Stimulated activated CD4-positive, alpha-beta T cell treated with anti-CD3 and anti-CD28 coated beads, Interleukin-15, amount 100 ng/mL, for 1 hour (primary cell): ENCODE measurements around the gene PBXIP1.
A peak's percentile ranks its signal among the peaks of the same experiment; 100 is the strongest.
"Not testable (repeated sequence)": the region's sequence is repeated elsewhere in the genome, so short reads cannot be mapped to it uniquely, and the experiment has no call there.

Source experiments
- DNase-seq, 2 donors: peaks; one replicate each; pipeline ENCODE4 v3.0.0-alpha.2; 2020; ENCODE audit warnings: low read depth in 1 of 2, low spot score in 1 of 2

PBXIP1 gene

DNA sequence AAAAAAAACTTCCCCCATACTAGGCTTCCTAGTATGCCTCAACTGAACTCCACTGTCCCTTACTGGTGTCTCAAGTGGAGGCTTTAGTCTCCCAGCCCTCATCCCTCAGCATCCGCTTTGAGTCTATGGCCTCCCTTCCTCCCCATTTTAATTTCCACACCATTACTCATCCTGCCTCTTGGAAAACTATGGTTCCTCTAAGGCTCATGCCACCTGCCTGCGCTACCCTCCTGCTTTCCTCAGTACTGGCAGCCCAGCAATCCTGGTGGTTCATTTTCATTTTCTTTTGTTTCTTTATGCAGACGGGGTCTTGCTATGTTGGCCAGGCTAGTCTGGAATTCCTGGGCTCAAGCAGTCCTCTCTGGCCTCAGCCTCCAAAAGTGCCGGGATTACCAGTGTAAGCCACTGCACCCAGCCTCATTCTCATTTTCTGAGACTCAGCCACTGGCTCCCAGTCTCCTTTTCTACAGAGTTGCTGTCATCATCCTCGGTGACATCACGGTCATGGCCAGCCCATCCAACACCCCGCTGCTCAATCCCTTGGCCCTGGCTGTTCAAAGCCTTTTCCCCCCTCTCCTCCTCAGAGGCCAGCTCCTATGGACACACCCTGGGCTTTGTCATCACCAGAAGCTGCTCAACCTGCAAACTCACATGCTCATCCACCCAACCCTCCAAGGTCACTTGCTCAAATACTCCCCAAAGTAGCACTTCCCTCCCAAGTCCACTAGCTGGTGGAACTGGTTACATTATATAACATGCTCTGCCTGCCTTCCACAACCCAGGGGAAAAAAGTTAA lies 17.1 kb downstream of the PBXIP1 start:
- DNase-seq, result no peak

DNA sequence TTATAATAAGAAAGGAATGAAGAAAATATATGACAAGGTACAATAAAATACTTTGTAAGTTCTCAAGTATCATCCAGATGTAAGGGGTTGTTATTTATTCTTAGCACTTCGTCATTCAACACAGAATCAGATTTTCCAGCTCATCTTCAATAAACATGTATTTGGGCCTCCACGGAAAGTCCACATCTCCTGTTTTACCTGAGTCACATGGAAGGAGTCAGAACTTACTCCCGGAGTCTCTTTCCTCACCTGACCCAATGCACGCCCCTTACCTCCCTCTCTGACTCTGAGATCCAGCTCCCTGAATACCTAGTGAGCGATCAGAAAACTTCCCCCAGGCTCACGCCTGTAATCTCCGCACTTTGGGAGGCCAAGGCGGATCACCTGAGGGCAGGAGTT lies 17.9 kb downstream of the PBXIP1 start:
- DNase-seq, result no peak

DNA sequence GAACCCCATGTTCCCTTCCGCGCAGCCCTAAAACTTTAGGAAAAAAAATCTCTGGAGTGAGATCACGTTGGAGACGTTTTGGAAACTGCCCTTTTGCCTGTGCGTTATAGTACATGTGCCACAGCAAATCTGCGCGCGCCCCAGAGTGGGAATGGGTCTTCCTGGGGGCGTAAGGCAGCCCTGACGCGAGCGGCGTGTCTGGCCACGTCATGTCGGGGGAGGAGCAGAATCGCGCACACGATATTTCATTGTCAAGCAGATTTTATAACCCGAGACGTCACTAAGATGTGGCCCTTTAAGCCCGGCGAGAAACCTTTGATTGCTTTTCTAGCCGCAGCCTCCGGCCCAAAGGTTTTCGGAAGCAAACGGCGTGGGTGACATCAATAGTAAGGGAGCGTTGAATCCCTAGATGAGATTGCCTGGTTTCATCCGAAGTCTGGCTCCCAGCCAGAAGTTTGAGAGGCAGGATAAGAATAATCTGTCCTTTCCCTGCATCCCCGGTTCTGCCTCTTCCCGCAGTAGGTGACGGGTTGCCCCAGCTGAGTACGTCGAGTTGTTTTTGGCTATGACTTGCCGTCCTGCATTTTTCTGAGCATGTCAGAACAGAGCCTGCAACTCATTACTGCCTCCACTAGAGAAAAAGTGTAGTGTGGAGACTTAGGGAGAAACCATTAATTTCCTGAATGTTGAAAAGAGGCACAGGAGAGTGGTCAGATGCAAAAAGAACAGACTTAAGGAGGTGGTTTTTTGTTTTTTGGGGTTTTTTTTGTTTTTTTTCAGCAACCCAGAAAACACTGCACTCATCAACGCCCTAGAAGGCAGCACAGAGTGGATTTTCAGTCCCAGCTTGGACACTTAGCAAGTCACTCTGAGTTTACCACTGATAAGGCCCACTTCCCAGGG lies 18.6 kb downstream of the PBXIP1 start:
- peak; percentile 30 to 76 for DNase-seq

DNA sequence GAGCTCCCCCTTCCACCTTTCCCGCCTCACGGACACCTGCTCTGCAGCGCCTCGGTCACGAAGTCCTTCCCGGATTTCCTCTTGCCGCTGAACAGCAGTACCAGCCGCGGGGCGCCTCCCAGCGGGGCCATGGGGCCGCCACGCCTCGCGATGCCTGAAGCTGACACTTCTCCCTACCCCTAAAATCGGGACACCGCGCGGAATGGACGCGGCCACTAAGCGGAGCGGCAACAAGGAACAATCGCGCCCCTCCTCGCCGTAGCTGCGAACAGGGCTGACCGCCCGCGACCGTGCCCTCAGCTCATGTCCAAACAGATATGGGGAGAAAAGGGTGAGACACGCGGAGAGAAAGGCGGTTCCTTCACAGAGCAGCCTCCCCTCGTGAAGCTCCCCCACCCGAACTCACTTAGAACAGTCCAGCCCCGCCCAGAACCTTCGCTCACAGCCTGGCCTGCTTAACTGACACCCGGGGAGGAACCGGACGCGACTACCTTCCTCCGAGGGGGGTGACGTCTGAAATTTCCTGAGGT lies 19.3 kb downstream of the PBXIP1 start, which contains the start of gene PMVK:
TSS of gene PMVK (minus strand) at position 165 of the 530 bp plus-strand sequence. CDS start at position 131, 34 bp downstream.
- DNase-seq, result peak; percentile 84 to 86

DNA sequence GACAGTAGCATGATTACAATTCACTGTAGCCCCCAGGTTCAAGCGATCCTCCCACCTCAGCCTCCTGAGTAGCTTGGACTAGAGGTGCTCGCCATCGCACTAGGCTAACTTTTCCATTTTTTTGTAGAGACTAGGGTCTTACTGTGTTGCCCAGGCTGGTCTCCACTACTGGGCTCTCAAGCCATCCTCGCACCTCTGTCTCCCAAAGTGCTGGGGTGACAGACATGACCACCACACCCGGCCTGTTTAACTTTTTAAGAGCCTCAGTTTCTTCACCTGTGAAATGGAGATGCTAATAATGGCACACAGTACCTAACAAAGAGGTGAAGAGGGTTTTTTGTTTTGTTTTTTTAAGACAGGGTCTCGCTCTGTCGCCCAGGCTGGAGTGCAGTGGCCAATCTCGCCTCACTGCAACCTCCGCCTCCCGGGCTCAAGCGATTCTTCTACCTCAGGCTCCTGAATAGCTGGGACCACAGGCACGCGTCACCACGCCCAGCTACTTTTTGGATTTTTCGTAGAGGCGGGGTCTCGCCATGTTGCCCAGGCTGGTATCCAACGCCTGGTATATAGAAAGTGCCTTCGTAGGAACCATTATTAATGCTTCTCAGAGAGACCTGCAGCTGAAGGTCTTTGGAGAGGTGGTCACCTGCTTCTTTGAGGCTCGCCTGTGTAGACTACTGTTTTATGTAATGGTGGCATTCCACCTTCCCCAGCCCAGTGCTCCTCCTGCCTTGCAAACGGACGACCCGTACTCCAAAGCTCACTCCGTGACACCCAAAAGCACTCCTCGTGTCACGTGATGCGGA lies 19.9 kb downstream of the PBXIP1 start:
- DNase-seq, result no peak

DNA sequence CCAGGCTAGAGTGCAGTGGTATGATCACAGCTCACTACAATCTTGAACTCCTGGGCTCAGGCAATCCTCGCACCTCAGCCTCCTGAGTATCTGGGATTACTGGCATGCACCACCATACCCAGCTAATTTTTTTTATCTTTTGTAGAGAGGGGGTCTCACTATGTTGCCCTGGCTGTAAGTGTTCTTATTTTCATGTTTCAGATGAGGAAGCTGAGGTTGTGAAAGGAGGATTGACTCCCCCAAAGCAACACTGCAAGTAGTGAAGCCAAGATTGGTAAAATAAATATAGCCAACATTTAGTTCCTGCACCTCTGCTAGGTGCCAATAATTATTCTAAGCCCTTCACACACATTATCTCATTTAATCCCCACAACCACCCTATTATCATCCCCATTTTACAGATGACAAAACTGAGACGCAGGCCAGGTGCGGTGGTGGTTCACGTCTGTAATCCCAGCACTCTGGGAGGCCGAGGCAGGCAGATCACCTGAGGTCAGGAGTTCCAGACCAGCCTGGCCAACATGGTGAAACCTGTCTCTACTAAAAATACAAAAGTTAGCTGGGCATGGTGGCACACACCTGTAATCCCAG lies 21.4 kb downstream of the PBXIP1 start:
- DNase-seq, result no peak

DNA sequence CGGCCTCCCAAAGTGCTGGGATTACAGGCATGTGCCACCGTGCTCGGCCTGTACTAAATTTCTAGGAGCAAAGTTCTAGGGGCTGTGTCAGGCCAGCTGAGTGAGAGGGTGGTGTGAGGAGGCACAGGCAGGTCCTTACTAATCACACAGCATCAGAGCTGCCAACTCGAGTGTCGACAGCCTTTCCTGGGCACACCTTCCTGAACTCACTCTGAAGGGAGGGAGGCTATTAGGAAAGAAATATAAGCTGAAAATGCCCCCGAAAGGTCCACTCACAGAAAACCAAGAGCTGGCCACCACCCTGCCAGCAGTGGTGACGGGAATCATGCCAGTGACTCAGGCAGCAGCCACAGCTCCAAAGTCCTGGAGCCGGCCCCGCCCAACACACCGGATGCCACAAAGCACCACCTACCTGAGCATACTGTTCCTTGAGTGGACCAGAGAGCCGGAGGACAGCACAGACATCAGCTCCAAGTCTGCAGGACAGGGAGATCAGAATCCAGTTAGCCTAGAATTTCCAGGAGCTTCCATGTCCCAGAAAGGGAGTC lies 23.9 kb downstream of the PBXIP1 start:
- DNase-seq, result no peak

DNA sequence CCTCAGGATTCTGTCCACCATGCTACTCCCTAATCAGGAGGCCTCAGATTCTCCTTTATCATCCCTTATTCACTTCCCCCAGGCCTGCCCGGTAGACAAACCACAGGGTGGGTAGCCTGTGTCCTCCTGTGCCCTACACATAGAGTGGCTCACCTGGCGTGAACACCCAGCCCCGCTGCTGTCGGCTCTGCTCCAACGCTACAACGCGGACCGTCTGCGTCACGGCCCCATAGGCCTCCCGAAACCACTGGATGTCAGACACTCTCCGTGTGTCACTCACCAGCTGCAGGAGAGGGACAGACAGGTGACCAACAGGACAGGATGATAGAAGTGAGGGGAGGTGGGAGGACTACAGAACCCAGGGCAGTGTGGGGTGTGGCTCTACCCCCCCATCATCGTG lies 29.7 kb downstream of the PBXIP1 start:
- no peak for DNase-seq

DNA sequence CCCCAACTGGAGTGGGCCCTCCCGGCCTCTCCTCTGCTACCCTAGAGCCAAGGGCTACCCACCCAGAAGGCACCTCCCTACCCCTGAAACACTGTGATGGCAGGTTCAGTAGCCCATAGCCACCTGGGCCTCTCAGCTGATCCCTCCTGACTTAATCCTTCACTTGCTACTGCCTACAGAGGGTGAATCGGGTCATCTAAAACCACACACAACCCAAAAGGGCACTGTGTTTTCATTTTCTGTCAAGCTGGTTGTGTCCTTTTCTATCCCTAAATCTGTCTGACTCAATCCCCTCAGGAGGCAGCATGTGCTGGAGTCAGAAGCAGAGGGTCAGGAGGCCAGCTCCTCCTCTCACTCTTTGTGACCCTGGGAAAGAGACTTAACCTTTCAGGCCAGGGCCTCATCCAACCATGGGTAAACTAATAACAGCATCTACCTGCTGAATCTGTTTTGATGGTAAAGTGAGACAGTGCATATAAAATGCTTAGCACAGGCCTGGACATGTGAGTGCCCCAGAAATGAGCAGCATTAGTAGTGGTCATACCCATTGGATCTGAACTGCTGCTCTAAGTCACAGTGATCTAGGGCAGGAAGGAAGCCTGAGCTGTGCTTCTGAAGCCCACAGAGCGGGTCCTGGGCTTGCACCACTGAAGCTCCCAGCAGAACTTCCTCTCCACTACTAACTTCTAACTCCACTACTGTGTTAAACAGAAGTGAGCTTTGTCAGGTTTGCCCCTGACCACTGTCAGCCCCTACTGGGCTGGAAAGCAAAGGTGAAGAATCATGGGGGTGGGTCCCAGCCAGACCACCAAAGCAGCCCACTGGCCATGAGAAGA lies 30.3 kb downstream of the PBXIP1 start:
- DNase-seq, result no peak

DNA sequence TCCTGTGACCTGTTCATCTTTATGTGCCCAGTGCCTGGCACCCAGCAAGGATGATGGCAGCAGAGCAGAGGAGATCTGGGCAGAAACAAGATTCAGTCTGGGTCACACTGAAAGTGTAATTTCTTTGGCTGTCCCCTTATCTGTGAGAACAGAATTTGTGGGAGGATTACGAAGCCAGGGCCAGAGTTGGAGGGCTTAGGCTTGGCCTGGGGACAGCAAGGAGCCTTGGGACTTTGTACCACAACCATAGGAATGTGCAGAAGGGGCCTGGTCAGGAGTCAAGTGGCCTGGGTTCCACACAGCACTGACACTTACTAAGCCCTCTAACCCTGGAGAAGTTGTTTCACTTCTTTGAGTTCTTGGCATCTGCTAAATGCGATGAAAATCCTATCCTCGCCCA lies 32.2 kb downstream of the PBXIP1 start:
- DNase-seq, result no peak

DNA sequence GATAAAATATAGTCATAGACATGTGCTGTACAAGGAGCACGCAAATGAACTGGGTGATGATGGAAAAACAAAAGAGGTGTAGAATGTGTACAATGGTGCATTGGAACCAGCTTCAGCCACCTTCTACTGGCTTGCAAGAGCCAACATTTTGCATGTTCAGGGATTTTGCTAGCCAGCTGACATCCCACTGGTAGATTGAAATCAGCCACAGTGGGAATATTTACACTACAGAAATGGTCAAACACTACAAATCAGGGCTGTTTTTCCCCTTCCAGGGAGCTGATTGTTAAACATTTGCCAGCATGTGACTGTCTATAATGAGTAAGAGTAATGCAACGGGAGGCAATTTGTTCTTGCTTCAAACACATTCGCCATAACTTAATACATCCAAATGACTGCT lies 42.6 kb downstream of the PBXIP1 start:
- DNase-seq, result no peak

DNA sequence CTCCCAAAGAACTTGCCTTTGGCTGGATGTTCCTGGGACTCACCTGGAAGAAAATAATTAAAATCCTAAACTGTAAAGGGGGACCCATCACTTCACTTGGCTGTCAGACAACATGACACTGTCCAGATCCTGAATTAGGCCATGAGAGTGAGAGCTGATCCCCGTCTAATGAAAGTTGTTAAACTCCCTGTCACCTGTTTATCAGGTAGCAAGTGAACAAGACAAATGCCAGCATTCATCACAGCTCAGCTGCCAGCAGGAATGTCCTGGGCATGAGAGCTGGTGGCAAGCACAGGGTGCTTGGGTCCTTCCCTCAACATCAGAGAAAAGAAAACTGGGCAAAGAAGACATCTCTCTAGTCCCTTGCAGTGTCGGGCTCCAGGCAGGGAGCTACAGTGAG lies 43.1 kb downstream of the PBXIP1 start:
- no peak for DNase-seq

DNA sequence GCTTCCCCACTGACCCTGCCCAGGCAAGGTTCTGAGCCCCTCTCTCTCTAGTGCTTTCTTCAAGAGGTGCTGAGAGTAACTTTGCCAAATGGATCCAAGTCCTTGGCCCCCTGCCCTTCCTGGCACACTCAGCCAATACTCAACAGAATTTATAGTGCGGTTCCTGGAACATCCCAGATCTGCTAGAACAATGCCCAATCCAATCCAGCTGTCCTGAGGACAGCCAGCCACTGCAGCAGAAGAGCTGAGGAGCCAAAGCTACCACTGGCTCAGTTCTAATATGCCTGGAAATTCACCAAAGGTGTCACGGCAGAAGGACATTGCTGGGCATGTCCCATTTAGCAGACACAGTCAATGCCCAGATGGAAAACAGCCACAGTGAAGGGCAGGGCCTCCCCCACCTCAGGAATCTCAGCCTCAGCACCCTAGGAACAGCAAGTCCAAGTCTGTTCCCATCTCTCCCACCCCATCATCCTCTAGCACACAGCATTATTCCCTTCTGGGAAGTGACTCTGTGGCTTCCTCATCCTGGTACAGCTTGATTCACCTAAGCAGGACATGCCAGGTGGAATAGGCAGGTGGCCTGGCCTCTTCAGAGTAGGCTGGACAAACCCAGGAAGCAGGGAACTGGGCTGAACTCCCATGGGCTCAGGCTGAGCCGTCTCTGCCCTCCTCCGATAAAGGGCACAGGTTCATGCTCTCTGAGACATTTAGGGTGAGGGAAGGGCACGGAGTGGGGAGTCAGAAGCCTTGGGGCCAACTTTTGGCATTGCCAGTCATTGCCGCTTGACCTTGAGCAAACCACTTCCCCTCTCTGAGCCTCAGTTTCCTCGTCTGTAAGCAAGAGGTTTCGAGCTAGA lies 44.0 kb downstream of the PBXIP1 start:
- DNase-seq, result no peak

DNA sequence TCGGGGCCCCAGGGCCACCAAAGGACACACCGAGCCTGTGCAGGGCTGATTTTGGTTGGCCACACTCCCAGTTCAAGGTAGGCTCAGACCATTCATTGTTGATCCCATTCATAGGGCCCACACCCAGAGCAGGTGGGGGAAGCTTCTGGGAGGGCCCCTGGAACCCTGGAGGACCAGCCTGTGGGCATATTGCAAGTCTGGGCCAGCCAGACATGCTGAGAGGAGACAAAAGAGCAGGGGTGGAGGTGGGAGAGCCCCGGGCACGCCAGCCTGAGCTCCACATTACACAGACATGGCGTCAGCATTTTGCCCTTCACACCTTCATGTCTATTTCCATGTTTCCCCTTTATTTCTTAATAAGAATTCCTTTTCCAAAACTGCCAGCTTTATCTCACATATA lies 45.0 kb downstream of the PBXIP1 start:
- no peak for DNase-seq

DNA sequence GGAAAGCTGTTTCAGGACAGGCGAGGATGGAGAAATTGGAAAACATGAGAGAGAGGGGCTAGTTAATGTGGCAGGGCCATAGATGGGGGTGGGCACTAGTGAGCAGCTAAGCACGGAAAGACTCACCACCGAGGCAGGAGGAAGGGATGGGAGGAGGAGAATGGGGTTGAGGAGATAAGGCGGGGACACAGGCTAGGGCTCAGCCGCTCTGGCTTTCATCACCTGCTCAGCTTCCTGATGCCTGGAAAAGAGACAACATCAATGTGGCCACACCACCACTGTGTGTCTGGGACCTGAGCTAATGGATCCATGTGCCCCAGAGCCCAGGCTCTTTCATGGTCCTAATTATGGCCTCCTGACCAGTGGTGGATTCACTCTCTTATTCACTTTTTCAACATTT lies 47.0 kb downstream of the PBXIP1 start:
- DNase-seq, result no peak

DNA sequence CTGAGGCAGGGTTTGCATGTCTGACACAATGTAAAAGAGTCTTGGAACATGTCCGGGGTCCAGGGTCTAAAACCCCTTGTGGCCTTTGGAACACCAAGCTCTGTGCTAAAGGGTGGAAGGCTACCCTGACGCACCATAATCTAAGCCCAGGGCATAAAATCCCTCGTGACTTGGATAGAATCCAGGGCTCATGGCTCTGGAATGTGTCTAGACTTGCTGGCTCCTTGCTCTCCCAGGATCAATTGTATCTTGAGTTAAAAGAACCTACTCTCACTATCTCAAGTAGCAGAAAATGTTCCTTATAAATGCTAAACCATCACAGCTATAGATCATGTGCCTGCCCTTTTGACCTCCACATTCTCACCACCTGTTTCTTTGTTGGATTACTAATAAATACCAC lies 47.8 kb downstream of the PBXIP1 start:
- not testable (repeated sequence) for DNase-seq

DNA sequence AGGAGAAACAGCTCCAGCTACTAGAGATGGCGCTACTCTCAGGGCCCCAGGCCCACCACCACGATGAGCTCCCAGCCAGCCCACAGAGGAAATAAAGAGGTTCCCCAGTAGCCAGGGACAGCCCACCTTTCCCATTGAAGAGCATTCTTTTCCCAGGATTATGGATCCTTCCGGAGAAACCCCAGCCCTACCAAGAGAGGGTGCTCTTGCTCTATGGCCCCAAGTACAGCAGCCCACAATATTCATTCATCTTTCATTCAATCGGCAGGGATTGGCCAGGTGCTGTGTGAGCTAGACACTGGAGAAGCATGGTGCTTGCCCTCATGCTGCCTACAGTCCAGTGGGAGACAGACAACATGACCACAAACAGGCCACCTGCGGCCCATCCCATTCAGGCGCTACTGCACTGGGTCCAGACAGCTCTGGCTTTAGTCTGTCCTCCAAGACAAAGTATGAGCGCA lies 49.2 kb downstream of the PBXIP1 start:
- no peak for DNase-seq

DNA sequence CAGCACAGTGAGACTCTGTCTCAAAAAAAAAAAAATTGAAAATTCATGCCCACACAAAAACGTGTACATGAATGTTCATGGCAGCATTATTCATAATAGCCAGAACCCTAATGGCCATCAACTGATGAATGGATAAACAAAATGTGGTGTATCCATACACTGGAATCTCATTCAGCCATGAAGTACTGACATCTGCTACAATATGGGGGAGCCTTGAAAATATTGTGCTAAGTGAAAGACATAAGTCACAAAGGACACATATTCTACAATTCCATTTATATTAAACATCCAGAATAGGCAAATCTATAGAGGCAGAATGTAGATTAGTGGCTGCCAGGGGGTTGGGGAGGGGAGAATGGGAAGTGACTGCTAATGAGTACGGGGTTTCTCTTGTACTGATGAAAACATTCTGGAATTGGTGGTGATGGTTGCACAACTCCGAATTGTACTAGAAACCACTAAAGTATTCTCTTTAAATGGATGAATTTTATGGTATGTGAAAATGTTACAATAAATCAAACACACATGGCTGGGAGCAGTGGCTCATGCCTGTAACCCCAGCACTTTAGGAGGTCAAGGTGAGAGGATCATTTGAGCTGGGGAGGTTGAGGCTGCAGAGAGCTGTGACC lies 52.8 kb downstream of the PBXIP1 start:
- no peak for DNase-seq
